ENCODE results near the gene FBXO21. TPM values are rescaled to one million over a fixed set of nuclear protein-coding genes. Genes with fewer than 3 reads are reported as not detected.

FBXO21 gene
- total RNA-seq, 2 experiments from 2014 or later: 21.7 to 26.2 TPM

DNA sequence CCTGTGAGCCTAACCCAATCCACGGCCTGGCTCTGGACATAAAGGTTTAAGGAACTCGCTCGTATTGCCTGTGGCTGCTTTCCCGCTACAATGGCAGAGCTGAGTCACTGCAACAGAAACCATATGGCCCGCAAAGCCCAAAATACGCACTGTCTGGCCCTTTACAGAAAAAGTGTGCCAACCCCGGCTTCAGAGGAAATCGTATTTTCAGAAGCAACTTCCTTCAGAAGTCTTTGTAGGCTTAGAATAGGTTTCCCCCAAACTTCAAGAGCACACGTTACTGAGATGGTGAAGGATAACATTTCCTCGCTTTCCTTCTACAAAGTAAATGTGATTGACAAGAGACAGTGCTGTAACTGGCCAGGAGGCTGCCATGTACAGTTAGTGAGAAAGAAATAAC lies 56.2 kb downstream of the FBXO21 start:
- CTCF ChIA-PET: interaction anchor here (1.4 to 2.2 kb wide), 4 partner anchors 14 to 430 kb away, joined by 3 to 18 read pairs (median 10); no protein-coding TSS in a partner anchor
- Mint-ChIP-seq H3K27ac (peak overlapping the region; percentile 84), H3K4me3 (peak overlapping the region; percentile 7), H3K4me1 (peaks cover 18% of the 10 kb centered on the region), H3K9me3 (ENCODE audit: low read depth) (no peaks in the 10 kb centered on the region), H3K36me3 (no peaks in the 10 kb centered on the region), H3K27me3 (no peaks in the 10 kb centered on the region)
- peak; percentile 81 for DNase-seq
- ATAC-seq: peak; percentile 87

DNA sequence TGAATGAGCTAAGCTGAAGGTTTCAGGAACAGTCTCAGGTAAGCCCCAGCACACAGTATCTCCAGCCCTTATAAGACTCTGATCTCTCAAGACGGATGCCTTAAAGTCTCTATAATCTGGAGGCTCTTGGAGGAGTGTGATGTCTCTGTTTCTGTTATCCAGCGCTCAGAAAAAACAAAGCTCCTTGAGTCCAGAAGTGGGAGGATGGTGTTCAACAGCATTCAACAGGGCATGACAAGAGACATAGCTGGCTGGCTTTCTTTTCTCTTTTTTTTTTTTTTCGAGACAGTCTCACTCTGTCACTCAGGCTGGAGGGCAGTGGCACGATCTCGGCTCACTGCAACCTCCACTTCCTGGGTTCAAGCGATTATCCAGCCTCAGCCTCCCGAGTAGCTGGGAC lies 59.5 kb downstream of the FBXO21 start:
- no peak overlapping the region for H3K27ac Mint-ChIP-seq
- peaks cover 8% of the 10 kb centered on the region for H3K9me3 Mint-ChIP-seq (ENCODE audit: low read depth)
- DNase-seq (no peak), ATAC-seq (no peak)
- H3K27me3 Mint-ChIP-seq: no peaks in the 10 kb centered on the region
- no peaks in the 10 kb centered on the region for H3K36me3 Mint-ChIP-seq
- H3K4me3 Mint-ChIP-seq: no peak overlapping the region
- CTCF ChIA-PET: interaction anchor here (1.6 to 3.8 kb wide), 2 partner anchors 11 to 13 kb away, joined by 4 to 15 read pairs; no protein-coding TSS in a partner anchor
- peaks cover 15% of the 10 kb centered on the region for H3K4me1 Mint-ChIP-seq

DNA sequence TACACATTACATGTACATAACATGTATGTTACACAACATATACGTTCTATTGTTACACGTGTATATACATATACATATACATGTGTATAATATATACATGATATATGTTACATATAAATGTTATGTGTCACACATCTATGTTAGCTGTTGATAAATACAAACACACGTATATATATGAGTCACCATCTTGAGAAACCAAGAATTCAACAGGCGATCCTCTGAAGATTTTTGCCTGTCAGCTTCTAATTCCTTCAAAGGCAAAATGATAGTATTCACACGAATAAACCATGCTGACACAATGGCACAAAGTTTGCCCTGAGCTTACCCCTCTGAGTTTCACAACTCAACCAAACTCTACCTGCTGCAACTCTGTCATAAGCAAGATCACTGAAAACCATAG lies 60.9 kb downstream of the FBXO21 start:
- peaks cover 11% of the 10 kb centered on the region for H3K4me1 Mint-ChIP-seq
- DNase-seq (no peak), ATAC-seq (no peak)
- no peaks in the 10 kb centered on the region for H3K36me3 Mint-ChIP-seq
- H3K9me3 Mint-ChIP-seq (ENCODE audit: low read depth): peaks cover 8% of the 10 kb centered on the region
- CTCF ChIA-PET: interaction anchor here (1.1 to 3.8 kb wide), 5 partner anchors 10 to 106 kb away, joined by 3 to 15 read pairs (median 3); no protein-coding TSS in a partner anchor
- no peaks in the 10 kb centered on the region for H3K27me3 Mint-ChIP-seq
- H3K4me3 Mint-ChIP-seq: no peak overlapping the region
- H3K27ac Mint-ChIP-seq: no peak overlapping the region

DNA sequence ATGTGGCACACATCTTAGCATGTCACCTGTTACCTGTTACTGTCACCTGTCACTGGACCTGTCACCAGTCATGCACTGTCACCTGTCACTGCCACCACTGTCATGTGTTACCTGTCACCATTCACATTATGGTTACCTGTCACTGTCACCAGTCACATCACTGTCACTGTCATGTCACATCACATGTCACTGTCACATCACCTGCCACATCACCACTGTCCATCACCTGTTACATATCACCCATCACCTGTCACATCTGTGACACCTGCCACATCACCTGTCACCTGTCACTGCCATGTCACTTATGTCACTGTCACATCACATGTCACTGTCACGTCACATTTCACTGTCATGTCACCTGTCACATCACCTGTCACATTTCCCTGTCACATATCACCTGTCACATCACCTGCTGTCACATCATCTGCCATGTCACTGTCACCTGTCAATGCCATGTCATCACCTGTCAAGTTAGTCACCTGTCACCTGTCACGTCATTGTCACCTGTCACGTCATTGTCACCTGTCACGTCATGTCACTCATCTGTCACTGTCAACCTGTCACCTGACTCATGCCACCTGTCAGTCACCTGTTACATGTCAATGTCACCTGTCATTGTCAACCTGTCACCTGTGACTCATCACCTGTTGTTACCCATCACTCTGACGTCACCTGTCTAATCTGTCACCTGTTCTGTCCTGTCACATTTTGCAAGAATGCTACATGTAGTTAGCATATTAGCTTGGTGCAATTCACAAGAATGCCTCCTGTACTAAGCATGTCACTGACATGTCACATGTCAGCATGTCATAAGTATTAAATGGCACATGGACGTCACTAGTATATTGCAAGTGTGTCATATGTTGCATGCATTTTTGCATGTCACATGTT lies 62.1 kb downstream of the FBXO21 start:
- Mint-ChIP-seq H3K9me3 (ENCODE audit: low read depth) (peaks cover 8% of the 10 kb centered on the region), H3K36me3 (no peaks in the 10 kb centered on the region), H3K4me1 (peaks cover 2% of the 10 kb centered on the region), H3K4me3 (no peak overlapping the region), H3K27ac (no peak overlapping the region), H3K27me3 (no peaks in the 10 kb centered on the region)
- ATAC-seq (no peak), DNase-seq (no peak)
- CTCF ChIA-PET: interaction anchor here (1.1 kb wide), 1 partner anchor 105 kb away, joined by 3 read pairs; no protein-coding TSS in a partner anchor

DNA sequence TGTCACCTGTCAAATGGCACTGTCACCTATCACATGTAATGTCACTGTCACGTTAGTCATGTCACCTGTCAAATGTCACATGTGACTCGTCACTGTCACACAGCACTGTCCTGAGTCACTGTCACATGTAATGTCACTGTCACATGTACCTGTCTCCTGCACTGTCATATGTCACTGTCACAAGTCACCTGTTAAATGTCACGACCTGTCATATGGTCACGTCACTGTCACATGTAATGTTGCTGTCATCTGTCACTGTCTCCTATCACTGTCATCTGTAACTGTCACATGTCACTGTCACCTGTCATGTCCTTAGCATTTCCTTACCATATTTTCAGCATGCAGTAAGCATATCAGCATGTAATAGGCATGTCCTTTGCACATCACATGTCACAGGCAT lies 63.9 kb downstream of the FBXO21 start:
- H3K4me3 Mint-ChIP-seq: no peak overlapping the region
- no peak for DNase-seq
- no peak for ATAC-seq
- no peak overlapping the region for H3K27ac Mint-ChIP-seq
- no peaks in the 10 kb centered on the region for H3K27me3 Mint-ChIP-seq
- H3K36me3 Mint-ChIP-seq: no peaks in the 10 kb centered on the region
- CTCF ChIA-PET: no interaction called here
- peaks cover 8% of the 10 kb centered on the region for H3K9me3 Mint-ChIP-seq (ENCODE audit: low read depth)
- H3K4me1 Mint-ChIP-seq: no peaks in the 10 kb centered on the region

DNA sequence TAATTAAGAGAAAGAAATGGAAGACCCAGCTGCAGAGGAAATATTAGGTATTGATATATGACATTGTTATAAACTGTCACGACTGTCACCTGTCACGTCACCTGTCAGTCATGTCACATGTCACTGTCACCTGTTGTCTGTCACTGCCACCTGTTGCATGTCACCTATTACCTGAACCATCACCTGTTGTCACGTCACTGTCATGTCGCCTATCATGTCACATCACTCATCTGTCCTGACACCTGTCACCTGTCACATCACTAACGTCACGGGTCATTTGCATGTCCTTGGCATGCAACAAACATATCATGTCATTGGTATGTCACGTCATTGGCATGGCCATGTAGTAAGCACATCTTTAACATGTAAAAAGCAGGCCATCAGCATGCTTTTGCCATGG lies 64.5 kb downstream of the FBXO21 start:
- Mint-ChIP-seq H3K27ac (no peak overlapping the region), H3K4me3 (no peak overlapping the region), H3K36me3 (no peaks in the 10 kb centered on the region), H3K4me1 (no peaks in the 10 kb centered on the region), H3K27me3 (no peaks in the 10 kb centered on the region), H3K9me3 (ENCODE audit: low read depth) (peaks cover 8% of the 10 kb centered on the region)
- DNase-seq (no peak), ATAC-seq (no peak)
- CTCF ChIA-PET: interaction anchor here (1.4 kb wide), 1 partner anchor 100 kb away, joined by 4 read pairs; no protein-coding TSS in a partner anchor

DNA sequence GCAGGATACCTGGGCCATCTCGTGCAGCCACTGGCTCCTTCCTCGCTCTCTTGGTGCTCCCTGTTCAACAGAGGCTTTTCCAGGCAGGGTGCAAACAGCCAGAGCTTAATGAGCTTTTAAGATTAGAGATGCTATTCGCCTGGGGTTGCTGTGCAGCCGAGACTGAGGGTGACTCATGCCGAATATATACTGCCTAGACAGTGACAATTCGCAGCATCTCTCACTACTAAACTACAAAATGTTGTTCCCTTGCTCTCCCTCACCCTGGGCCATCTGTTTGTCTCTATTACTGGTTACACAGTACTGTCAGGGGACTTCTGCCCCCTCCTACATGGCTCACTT lies 65.0 kb downstream of the FBXO21 start:
- H3K27me3 Mint-ChIP-seq: no peaks in the 10 kb centered on the region
- H3K9me3 Mint-ChIP-seq (ENCODE audit: low read depth): peaks cover 8% of the 10 kb centered on the region
- DNase-seq (no peak), ATAC-seq (no peak)
- H3K27ac Mint-ChIP-seq: no peak overlapping the region
- H3K36me3 Mint-ChIP-seq: no peaks in the 10 kb centered on the region
- H3K4me1 Mint-ChIP-seq: no peaks in the 10 kb centered on the region
- CTCF ChIA-PET: interaction anchor here (1.4 kb wide), 1 partner anchor 99 kb away, joined by 4 read pairs; no protein-coding TSS in a partner anchor
- no peak overlapping the region for H3K4me3 Mint-ChIP-seq

DNA sequence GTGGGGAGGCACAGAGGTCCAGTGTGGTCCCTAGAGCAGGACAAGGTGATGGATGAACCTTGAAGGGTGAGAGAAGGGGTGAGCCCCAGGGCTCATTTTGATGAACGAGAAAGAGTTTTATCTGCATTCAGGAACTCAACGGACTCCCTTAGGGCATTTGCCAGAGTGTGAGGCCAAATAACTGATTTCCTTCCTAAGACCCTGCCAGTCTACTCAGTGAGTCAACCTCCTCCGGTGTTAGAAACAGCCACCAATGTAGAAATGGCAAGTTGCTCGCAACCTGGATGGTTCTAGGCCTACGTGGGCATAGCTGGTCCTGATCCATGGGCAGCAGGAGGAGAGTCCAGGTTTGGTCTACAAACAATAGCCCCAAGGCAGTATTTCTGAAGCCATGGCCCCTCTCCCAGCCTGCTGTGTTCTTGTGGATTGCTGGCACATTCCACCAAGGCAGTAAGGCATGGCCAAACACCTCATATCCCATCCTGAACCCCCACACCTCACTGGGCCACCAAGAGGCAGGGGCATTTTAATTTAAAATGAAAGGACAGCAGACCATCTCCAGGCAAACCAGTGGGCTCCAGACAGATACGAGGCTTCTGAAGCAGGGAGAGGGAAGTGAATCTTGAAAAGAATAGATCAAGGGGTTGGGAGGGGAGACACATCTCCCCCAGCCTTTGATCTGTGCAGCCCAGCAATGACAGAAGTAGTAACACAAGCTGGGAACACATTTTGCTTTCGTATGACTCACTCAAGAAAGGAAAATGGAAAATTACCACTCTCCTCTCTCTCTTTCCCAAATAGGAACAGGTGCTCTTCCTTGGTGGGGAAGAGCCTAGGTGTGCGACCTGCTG lies 65.6 kb downstream of the FBXO21 start:
- CTCF ChIA-PET: interaction anchor here (1.4 kb wide), 1 partner anchor 99 kb away, joined by 4 read pairs; no protein-coding TSS in a partner anchor
- Mint-ChIP-seq H3K4me1 (peaks cover 1% of the 10 kb centered on the region), H3K27ac (no peak overlapping the region), H3K36me3 (no peaks in the 10 kb centered on the region), H3K4me3 (no peak overlapping the region), H3K9me3 (ENCODE audit: low read depth) (peaks cover 8% of the 10 kb centered on the region), H3K27me3 (no peaks in the 10 kb centered on the region)
- DNase-seq (no peak), ATAC-seq (no peak)

DNA sequence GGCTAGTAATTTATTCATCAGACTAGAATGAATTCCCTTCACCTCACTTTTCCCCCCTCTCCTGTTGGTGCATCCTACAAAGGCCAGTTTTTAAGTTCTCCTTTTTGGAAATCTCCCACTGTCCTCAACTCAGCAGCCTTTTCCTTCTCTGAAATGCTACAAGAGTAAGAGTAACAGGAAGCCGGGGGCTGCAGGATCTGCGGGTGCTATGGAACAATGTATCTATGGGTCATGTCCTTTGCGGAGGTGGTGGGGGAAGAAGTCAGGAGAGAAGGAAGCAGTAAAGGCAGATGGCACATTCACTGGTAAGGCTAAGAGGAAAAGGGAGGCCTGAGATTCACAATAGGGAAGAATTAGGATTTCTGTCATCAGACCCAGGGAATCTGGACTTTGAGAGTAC lies 68.8 kb downstream of the FBXO21 start:
- Mint-ChIP-seq H3K36me3 (no peaks in the 10 kb centered on the region), H3K4me1 (peaks cover 1% of the 10 kb centered on the region), H3K4me3 (no peak overlapping the region), H3K27me3 (no peaks in the 10 kb centered on the region), H3K9me3 (ENCODE audit: low read depth) (no peaks in the 10 kb centered on the region), H3K27ac (no peak overlapping the region)
- CTCF ChIA-PET: interaction anchor here (1.2 to 6.7 kb wide), 6 partner anchors 9 to 418 kb away, joined by 4 to 125 read pairs (median 10); no protein-coding TSS in a partner anchor
- DNase-seq (no peak), ATAC-seq (no peak)

DNA sequence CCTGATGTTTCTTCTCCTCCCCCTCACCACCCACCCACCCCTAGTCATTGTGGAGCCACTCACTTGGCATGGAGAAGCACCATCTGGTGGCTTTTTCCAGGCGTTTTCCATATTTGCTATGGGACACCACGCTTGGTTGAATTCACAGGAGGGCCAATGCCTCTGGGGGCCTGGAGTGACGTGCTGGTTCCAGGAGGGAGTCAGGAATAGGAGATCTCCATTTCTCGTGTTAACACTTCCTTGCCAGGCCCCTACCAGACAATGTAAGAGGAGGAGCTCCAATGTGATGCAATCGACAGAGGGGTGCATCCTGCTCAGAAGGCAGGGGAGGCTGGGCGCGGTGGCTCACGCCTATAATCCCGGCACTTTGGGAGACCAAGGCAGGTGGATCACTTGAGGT lies 69.5 kb downstream of the FBXO21 start:
- ATAC-seq (no peak), DNase-seq (no peak)
- Mint-ChIP-seq H3K4me1 (peaks cover 1% of the 10 kb centered on the region), H3K27me3 (no peaks in the 10 kb centered on the region), H3K27ac (no peak overlapping the region), H3K9me3 (ENCODE audit: low read depth) (no peaks in the 10 kb centered on the region), H3K4me3 (no peak overlapping the region), H3K36me3 (no peaks in the 10 kb centered on the region)
- CTCF ChIA-PET: interaction anchor here (0.7 to 6.7 kb wide), 17 partner anchors 10 to 417 kb away, joined by 3 to 125 read pairs (median 4); no protein-coding TSS in a partner anchor

DNA sequence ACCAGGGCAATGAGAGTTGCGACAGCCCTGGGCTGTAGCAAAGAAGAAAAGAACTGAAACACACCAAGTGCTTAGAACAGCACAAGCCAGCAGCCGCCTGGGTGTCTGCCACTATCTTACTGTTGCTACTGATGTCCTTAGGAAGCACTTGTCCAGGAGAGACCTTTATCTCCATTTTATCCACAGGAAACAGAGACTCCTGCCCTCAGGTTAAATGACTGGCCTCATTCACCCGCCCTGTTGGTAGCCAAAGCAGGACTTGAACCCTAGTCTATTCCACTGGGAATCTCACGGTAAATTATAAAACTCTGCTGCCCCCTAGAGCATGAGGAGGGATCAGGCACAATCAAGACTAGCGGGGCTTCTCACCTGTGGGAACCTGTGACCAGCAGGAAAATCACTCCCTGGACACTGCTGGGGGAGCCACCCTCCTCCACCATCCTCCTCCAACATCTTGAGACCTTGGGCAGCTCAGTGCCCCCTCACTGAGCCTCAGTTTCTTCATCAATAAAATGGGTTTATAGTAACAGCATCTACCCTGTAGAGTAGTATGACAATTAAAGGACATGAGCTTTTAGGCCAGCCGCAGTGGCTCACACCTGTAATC lies 70.6 kb downstream of the FBXO21 start:
- CTCF ChIA-PET: interaction anchor here (0.6 to 6.7 kb wide), 30 partner anchors 9 to 416 kb away, joined by 3 to 125 read pairs (median 3); partner anchors contain the start of gene HRK
- no peaks in the 10 kb centered on the region for H3K36me3 Mint-ChIP-seq
- H3K27me3 Mint-ChIP-seq: no peaks in the 10 kb centered on the region
- no peak overlapping the region for H3K27ac Mint-ChIP-seq
- H3K4me1 Mint-ChIP-seq: peaks cover 1% of the 10 kb centered on the region
- H3K4me3 Mint-ChIP-seq: no peak overlapping the region
- H3K9me3 Mint-ChIP-seq (ENCODE audit: low read depth): no peaks in the 10 kb centered on the region
- ATAC-seq (peak; percentile 73), DNase-seq (peak; percentile 51)

DNA sequence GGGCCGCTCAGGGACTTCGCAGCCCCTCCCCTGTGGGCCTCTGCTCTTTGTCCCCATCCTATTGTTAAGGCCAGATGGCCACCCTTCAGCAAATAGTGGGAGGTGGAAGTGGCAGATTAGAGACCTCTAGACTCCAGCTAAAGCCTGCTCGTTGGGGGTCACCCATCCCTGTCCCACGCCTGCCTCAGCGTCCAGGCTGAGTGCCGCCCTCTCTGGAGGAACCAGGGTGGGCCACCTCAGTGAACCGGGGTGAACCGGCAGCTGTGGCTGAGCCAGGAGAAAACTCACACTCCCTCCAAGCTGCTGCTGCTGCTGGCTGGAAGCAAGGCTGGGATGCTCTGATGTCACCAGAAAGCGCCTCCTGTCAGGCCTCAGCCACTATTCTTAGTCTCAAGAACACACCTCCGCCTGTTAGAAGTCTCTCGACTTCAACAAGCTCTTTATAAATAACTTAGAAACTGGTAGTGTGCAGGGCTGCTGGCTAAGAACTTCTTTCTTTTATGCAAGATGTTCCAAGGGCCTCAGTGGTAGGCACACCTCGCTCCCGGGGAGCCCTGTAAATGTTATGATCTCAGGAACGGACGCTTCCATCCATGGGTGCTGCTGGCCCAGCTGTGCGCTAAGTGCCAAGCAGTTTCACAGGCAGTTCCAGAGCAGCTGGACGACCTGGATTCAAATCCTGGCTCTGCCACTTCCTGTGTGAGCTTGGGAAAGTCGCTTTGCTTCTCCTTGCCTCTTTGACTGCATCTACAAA lies 71.3 kb downstream of the FBXO21 start:
- H3K9me3 Mint-ChIP-seq (ENCODE audit: low read depth): no peaks in the 10 kb centered on the region
- no peaks in the 10 kb centered on the region for H3K27me3 Mint-ChIP-seq
- CTCF ChIA-PET: interaction anchor here (0.7 to 6.7 kb wide), 18 partner anchors 8 to 415 kb away, joined by 3 to 125 read pairs (median 4); partner anchors contain the start of gene HRK

More for the DNA sequence above, 71.3 kb downstream of the FBXO21 start:
- ATAC-seq (no peak), DNase-seq (no peak)
- Mint-ChIP-seq H3K36me3 (no peaks in the 10 kb centered on the region), H3K4me1 (peaks cover 1% of the 10 kb centered on the region), H3K27ac (no peak overlapping the region), H3K4me3 (no peak overlapping the region)

Measured in activated CD8-positive, alpha-beta memory T cell treated with anti-CD3 and anti-CD28 coated beads, Interleukin-2, amount 10 ng/mL, durations not matched to agents 7 days and 5 days (primary cell).